Hepatocyte (in vitro differentiated cells): ENCODE results near the gene LPP.

Experiments
- EZH2 ChIP-seq: fragments of 200-600 bp; sonication (generic); IDR thresholded peaks from 2 replicates; pipeline ENCODE4 v1.6.1; 2016; ENCODE audit warnings: antibody characterized with exemption, mild to moderate bottlenecking, borderline replicate concordance
- TF ChIP-seq, protein P1 (sequence below): fragments of 200-600 bp; sonication (generic); IDR thresholded peaks from 2 replicates; pipeline ENCODE4 v1.5.1; 2016; ENCODE audit warnings: antibody characterized with exemption, mild to moderate bottlenecking; ENCODE audit not compliant: poor library complexity

DNA sequence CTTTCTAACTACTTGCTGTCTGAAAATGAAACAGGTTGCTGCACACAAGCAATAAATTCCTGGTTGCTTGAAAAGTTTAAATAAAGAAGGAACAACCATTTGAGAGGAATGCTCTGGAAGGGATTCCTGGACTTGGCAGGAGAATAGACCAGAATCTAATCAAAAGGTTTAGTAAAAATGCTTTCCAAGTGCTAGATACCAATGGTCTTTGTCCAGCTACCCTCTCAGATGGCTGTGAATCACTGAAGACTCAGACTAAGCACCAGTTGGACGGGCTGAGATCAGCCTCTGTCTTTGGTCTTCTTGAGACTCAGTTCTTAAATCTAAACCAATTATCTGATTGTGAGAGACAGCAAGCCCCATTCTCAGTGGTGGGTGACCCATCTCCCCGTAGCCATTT, 27.7 kb upstream of the LPP start:
- TF ChIP-seq EZH2 = no peak
- TF ChIP-seq, protein P1, sequence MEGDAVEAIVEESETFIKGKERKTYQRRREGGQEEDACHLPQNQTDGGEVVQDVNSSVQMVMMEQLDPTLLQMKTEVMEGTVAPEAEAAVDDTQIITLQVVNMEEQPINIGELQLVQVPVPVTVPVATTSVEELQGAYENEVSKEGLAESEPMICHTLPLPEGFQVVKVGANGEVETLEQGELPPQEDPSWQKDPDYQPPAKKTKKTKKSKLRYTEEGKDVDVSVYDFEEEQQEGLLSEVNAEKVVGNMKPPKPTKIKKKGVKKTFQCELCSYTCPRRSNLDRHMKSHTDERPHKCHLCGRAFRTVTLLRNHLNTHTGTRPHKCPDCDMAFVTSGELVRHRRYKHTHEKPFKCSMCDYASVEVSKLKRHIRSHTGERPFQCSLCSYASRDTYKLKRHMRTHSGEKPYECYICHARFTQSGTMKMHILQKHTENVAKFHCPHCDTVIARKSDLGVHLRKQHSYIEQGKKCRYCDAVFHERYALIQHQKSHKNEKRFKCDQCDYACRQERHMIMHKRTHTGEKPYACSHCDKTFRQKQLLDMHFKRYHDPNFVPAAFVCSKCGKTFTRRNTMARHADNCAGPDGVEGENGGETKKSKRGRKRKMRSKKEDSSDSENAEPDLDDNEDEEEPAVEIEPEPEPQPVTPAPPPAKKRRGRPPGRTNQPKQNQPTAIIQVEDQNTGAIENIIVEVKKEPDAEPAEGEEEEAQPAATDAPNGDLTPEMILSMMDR = no peak
